ENCODE data around the gene RAMP3. TPM values are rescaled to one million over a fixed set of nuclear protein-coding genes. Genes with fewer than 3 reads are reported as not detected.

RAMP3 gene
- polyA plus RNA-seq, 1 experiment = not detected

GRCh38 chr7:45197461-45197860 lies 39.9 kb downstream of the RAMP3 start:
- ChIA-PET CTCF (no interaction called here), POLR2A (no interaction called here)
- no peak for TF ChIP-seq CTCF (IDR thresholded peaks at IDR 0.05; ENCODE audit: insufficient read depth, low read depth, low read length)
- Histone ChIP-seq H3K36me3 (ENCODE audit: control insufficient read depth, insufficient read depth, low read length) (no peaks in the 10 kb centered on the region), H3K4me3 (ENCODE audit: low read depth, low read length) (no peak overlapping the region), H3K27me3 (ENCODE audit: control insufficient read depth, insufficient read depth, low read length) (peaks cover 1% of the 10 kb centered on the region)
- DNase-seq (ENCODE audit: low read depth) = no peak

GRCh38 chr7:45198986-45199385 lies 41.4 kb downstream of the RAMP3 start:
- ChIA-PET CTCF (no interaction called here), POLR2A (no interaction called here)
- H3K36me3 ChIP-seq (ENCODE audit: control insufficient read depth, insufficient read depth, low read length) = no peaks in the 10 kb centered on the region
- H3K4me3 ChIP-seq (ENCODE audit: low read depth, low read length) = no peak overlapping the region
- no peaks in the 10 kb centered on the region; the same call in 1 of the 2 replicates for H3K27me3 ChIP-seq (ENCODE audit: control insufficient read depth, insufficient read depth, low read length)
- no peak for DNase-seq (ENCODE audit: low read depth)
- TF ChIP-seq CTCF (IDR thresholded peaks at IDR 0.05; ENCODE audit: insufficient read depth, low read depth, low read length) = no peak

GRCh38 chr7:45199506-45199905 lies 41.9 kb downstream of the RAMP3 start:
- Histone ChIP-seq H3K4me3 (ENCODE audit: low read depth, low read length) (no peak overlapping the region), H3K36me3 (ENCODE audit: control insufficient read depth, insufficient read depth, low read length) (no peaks in the 10 kb centered on the region), H3K27me3 (ENCODE audit: control insufficient read depth, insufficient read depth, low read length) (no peaks in the 10 kb centered on the region; the same call in 1 of the 2 replicates)
- TF ChIP-seq CTCF (IDR thresholded peaks at IDR 0.05; ENCODE audit: insufficient read depth, low read depth, low read length) = no peak
- no peak for DNase-seq (ENCODE audit: low read depth)
- ChIA-PET CTCF (no interaction called here), POLR2A (no interaction called here)

GRCh38 chr7:45202625-45203024 lies 45.0 kb downstream of the RAMP3 start:
- ChIA-PET POLR2A (no interaction called here), CTCF (interaction anchor here (0.8 kb wide), 1 partner anchor 20 kb away, joined by 3 read pairs; no protein-coding TSS in a partner anchor)
- no peaks in the 10 kb centered on the region for H3K36me3 ChIP-seq (ENCODE audit: control insufficient read depth, insufficient read depth, low read length)
- TF ChIP-seq CTCF (IDR thresholded peaks at IDR 0.05; ENCODE audit: insufficient read depth, low read depth, low read length) = no peak
- H3K4me3 ChIP-seq (ENCODE audit: low read depth, low read length) = no peak overlapping the region
- DNase-seq (ENCODE audit: low read depth) = no peak
- no peaks in the 10 kb centered on the region; the same call in 1 of the 2 replicates for H3K27me3 ChIP-seq (ENCODE audit: control insufficient read depth, insufficient read depth, low read length)

- no peak for TF ChIP-seq CTCF (IDR thresholded peaks at IDR 0.05; ENCODE audit: insufficient read depth, low read depth, low read length)
- Histone ChIP-seq H3K4me3 (ENCODE audit: low read depth, low read length) (no peak overlapping the region), H3K36me3 (ENCODE audit: control insufficient read depth, insufficient read depth, low read length) (no peaks in the 10 kb centered on the region), H3K27me3 (ENCODE audit: control insufficient read depth, insufficient read depth, low read length) (no peaks in the 10 kb centered on the region; the same call in 1 of the 2 replicates)
- DNase-seq (ENCODE audit: low read depth) = no peak
- POLR2A ChIA-PET = no interaction called here
- CTCF ChIA-PET = no interaction called here
These were observed 45.4 kb downstream of the RAMP3 start for GRCh38 chr7:45203036-45203435.
